ENCODE measurements around the gene RBMS1.

The RBMS1 gene

DNA sequence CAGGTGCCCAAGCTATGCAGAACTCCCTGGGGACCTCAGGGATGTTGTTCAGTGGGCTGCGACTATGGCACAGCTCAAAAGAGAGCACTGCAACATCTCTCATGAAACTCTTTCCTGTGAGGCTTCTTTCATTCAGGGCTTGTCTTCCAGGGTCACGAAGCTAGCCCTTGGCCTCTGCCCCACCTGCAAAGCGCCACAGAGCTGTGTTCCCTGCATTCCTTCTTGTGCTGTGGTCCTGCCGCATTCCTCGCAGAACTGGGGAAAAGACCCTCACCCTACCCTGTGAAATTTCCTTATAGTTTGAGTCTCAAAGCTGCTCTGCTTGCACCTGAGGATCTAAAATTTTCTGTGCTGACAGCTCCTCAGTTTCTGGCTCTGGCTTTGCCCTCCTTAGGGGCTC is 267.2 kb downstream of the RBMS1 start:
- intact Hi-C loops (cut with DNase I; ENCODE audit: low total_unique reads) = no loop called here
- Histone ChIP-seq H3K27ac (no peak overlapping the region), H3K27me3 (no peaks in the 10 kb centered on the region), H3K4me3 (no peak overlapping the region), H3K4me1 (peaks cover 0 to 53% (median 29%) of the 10 kb centered on the region in 4 donors), H3K36me3 (no peaks in the 10 kb centered on the region), H3K9me3 (no peaks in the 10 kb centered on the region)
- TF ChIP-seq, protein P1, sequence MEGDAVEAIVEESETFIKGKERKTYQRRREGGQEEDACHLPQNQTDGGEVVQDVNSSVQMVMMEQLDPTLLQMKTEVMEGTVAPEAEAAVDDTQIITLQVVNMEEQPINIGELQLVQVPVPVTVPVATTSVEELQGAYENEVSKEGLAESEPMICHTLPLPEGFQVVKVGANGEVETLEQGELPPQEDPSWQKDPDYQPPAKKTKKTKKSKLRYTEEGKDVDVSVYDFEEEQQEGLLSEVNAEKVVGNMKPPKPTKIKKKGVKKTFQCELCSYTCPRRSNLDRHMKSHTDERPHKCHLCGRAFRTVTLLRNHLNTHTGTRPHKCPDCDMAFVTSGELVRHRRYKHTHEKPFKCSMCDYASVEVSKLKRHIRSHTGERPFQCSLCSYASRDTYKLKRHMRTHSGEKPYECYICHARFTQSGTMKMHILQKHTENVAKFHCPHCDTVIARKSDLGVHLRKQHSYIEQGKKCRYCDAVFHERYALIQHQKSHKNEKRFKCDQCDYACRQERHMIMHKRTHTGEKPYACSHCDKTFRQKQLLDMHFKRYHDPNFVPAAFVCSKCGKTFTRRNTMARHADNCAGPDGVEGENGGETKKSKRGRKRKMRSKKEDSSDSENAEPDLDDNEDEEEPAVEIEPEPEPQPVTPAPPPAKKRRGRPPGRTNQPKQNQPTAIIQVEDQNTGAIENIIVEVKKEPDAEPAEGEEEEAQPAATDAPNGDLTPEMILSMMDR (IDR thresholded peaks at IDR 0.05) = no peak
- no peak for DNase-seq

DNA sequence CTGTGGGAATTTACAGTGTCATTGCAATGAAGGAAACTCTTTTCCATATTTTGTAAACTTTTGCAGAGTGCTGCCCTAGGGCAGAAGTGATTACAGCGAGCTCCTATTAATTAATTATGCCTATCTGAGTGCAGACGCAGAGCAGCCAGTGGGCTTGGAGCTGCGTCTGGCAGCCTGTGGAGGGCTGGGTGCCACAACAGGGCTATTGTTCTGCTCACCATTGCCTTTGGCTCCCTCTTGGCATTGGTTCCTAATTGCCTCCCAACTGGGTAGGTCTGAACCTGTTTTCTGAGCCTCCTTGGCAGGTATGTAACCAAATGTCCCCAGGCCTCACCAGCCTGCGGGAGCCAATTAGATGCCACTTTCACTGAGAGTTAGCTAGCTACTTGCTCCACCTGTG is 267.9 kb downstream of the RBMS1 start:
- Histone ChIP-seq H3K27ac (no peak overlapping the region), H3K4me3 (no peak overlapping the region), H3K36me3 (no peaks in the 10 kb centered on the region), H3K27me3 (no peaks in the 10 kb centered on the region), H3K4me1 (peaks cover 0 to 53% (median 29%) of the 10 kb centered on the region in 4 donors), H3K9me3 (no peaks in the 10 kb centered on the region)
- intact Hi-C loops (cut with DNase I; ENCODE audit: low total_unique reads) = no loop called here
- no peak for DNase-seq
- TF ChIP-seq, protein P1 (IDR thresholded peaks at IDR 0.05) = no peak

DNA sequence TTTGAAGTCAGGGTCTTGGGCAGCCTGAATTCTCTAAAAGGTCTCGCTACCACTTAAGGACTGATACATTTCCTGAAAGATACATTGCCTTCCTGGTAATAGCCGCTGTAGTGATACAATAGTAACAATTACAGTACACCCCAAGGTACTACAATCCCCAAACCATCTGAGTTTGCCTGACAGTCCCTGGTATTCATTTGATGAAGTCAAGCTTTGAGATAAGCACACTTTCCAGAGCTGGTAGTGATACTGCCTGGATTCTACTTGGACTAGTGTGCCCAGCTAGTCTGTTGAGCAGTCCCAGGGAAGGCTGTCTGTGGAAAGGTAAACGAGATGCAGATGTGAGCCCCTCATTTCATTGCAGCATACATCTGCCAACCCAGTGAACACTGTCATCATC is 269.1 kb downstream of the RBMS1 start:
- Histone ChIP-seq H3K4me1 (peaks cover 0 to 51% (median 25%) of the 10 kb centered on the region in 4 donors), H3K9me3 (no peaks in the 10 kb centered on the region), H3K27me3 (no peaks in the 10 kb centered on the region), H3K4me3 (no peak overlapping the region), H3K36me3 (no peaks in the 10 kb centered on the region), H3K27ac (no peak overlapping the region)
- TF ChIP-seq, protein P1 (IDR thresholded peaks at IDR 0.05) = no peak
- no peak for DNase-seq
- intact Hi-C loops (cut with DNase I; ENCODE audit: low total_unique reads) = no loop called here

DNA sequence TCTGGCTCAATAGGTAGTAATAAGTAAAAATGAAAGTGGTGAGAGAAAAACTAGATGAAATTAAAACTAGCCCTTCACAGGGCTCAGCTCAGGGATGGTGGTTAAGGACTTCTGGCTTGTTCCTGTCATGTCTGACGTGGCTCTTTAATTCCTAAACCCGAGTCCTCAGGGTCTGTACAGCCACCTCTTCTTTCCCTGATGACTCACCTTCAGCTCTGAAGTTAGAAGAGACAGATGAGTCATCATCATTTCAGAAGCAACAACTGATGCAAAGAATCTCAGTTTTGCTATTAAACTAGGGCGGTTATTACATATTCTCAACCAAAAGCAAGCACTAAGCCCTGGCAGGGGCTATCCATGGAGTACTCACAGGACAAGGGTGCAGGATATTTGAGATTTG is 269.5 kb downstream of the RBMS1 start:
- no peak overlapping the region for H3K27ac ChIP-seq
- no peaks in the 10 kb centered on the region for H3K36me3 ChIP-seq
- peaks cover 0 to 47% (median 23%) of the 10 kb centered on the region in 4 donors for H3K4me1 ChIP-seq
- intact Hi-C loops (cut with DNase I; ENCODE audit: low total_unique reads) = no loop called here
- TF ChIP-seq, protein P1 (IDR thresholded peaks at IDR 0.05) = no peak
- no peaks in the 10 kb centered on the region for H3K9me3 ChIP-seq
- DNase-seq = no peak
- H3K4me3 ChIP-seq = no peak overlapping the region
- H3K27me3 ChIP-seq = no peaks in the 10 kb centered on the region

DNA sequence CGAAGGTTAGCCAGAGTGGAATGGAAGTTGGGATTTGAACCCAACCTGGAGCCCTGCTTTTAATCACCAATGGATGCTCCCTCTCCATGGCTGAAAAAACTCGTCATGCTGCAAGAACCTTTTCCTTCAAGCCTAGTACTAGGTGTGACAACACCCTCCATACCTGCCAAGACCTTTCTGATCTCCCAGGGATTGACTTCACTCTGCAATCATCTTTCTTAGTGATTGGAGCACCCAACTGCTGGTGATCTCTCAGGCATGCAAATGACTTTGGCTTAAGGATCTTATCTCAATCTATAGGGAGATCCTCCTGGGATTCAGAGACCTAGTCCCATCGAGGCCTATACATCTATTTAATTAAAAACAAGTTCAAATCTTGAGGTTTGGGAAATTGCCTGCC is 270.0 kb downstream of the RBMS1 start:
- H3K27ac ChIP-seq = no peak overlapping the region
- intact Hi-C loops (cut with DNase I; ENCODE audit: low total_unique reads) = no loop called here
- DNase-seq = no peak
- no peak overlapping the region for H3K4me3 ChIP-seq
- TF ChIP-seq, protein P1 (IDR thresholded peaks at IDR 0.05) = no peak
- H3K4me1 ChIP-seq = peaks cover 0 to 43% (median 21%) of the 10 kb centered on the region in 4 donors
- H3K27me3 ChIP-seq = no peaks in the 10 kb centered on the region
- H3K9me3 ChIP-seq = no peaks in the 10 kb centered on the region
- H3K36me3 ChIP-seq = no peaks in the 10 kb centered on the region

Data from tibial artery (tissue), 4 donors.